ENCODE data around the gene PEX10. TPM values are rescaled to one million over a fixed set of nuclear protein-coding genes. Genes with fewer than 3 reads are reported as not detected.

PEX10 gene
- total RNA-seq, 2 donors from 2014 or later, result 12.1 to 27.9 TPM

GRCh38 chr1:2427051-2427450 lies 14.7 kb upstream of the PEX10 start:
- TF ChIP-seq CTCF (IDR thresholded peaks at IDR 0.05), result no peak
- DNase-seq (ENCODE audit: low spot score) (no peak), ATAC-seq (ENCODE audit: insufficient number of reproducible peaks, low FRiP score, low read depth) (no peak)
- no peaks in the 10 kb centered on the region for H3K4me1 ChIP-seq (ENCODE audit: control insufficient read depth in 1 of 2, low read depth in 2 of 2)
- peaks cover 4% of the 10 kb centered on the region for H3K27me3 ChIP-seq (replicated peaks; ENCODE audit: insufficient read depth)
- H3K4me3 ChIP-seq, result no peak overlapping the region
- no peak overlapping the region for H3K27ac ChIP-seq
- peaks cover 12% of the 10 kb centered on the region for H3K9me3 ChIP-seq
- no peaks in the 10 kb centered on the region for H3K36me3 ChIP-seq

GRCh38 chr1:2426540-2426939 lies 14.2 kb upstream of the PEX10 start:
- Histone ChIP-seq H3K4me1 (ENCODE audit: control insufficient read depth in 1 of 2, low read depth in 2 of 2) (no peaks in the 10 kb centered on the region), H3K9me3 (peaks cover 12% of the 10 kb centered on the region), H3K27me3 (replicated peaks; ENCODE audit: insufficient read depth) (peaks cover 4% of the 10 kb centered on the region), H3K4me3 (no peak overlapping the region), H3K27ac (no peak overlapping the region), H3K36me3 (no peaks in the 10 kb centered on the region)
- ATAC-seq (ENCODE audit: insufficient number of reproducible peaks, low FRiP score, low read depth), result no peak
- no peak for DNase-seq (ENCODE audit: low spot score)
- TF ChIP-seq CTCF (IDR thresholded peaks at IDR 0.05), result no peak

GRCh38 chr1:2425892-2426291 lies 13.5 kb upstream of the PEX10 start:
- ATAC-seq (ENCODE audit: insufficient number of reproducible peaks, low FRiP score, low read depth), result no peak
- TF ChIP-seq CTCF (IDR thresholded peaks at IDR 0.05), result no peak
- H3K9me3 ChIP-seq, result peaks cover 12% of the 10 kb centered on the region
- H3K27ac ChIP-seq, result no peak overlapping the region
- no peak for DNase-seq (ENCODE audit: low spot score)
- H3K4me1 ChIP-seq (ENCODE audit: control insufficient read depth in 1 of 2, low read depth in 2 of 2), result no peaks in the 10 kb centered on the region
- H3K4me3 ChIP-seq, result no peak overlapping the region
- H3K36me3 ChIP-seq, result no peaks in the 10 kb centered on the region
- H3K27me3 ChIP-seq (replicated peaks; ENCODE audit: insufficient read depth), result peaks cover 4% of the 10 kb centered on the region

GRCh38 chr1:2422523-2422922 lies 10.2 kb upstream of the PEX10 start:
- Histone ChIP-seq H3K9me3 (peaks cover 12% of the 10 kb centered on the region), H3K4me3 (no peak overlapping the region), H3K27ac (no peak overlapping the region), H3K4me1 (ENCODE audit: control insufficient read depth in 1 of 2, low read depth in 2 of 2) (no peaks in the 10 kb centered on the region), H3K36me3 (no peaks in the 10 kb centered on the region), H3K27me3 (replicated peaks; ENCODE audit: insufficient read depth) (peaks cover 3% of the 10 kb centered on the region)
- no peak for DNase-seq (ENCODE audit: low spot score)
- no peak for ATAC-seq (ENCODE audit: insufficient number of reproducible peaks, low FRiP score, low read depth)
- TF ChIP-seq CTCF (IDR thresholded peaks at IDR 0.05), result no peak

GRCh38 chr1:2419416-2419815 lies 7.1 kb upstream of the PEX10 start:
- Histone ChIP-seq H3K27me3 (replicated peaks; ENCODE audit: insufficient read depth) (no peaks in the 10 kb centered on the region), H3K4me3 (no peak overlapping the region), H3K9me3 (peaks cover 12% of the 10 kb centered on the region), H3K27ac (no peak overlapping the region), H3K4me1 (ENCODE audit: control insufficient read depth in 1 of 2, low read depth in 2 of 2) (peaks cover 0 to 3% of the 10 kb centered on the region in 2 donors), H3K36me3 (no peaks in the 10 kb centered on the region)
- DNase-seq (ENCODE audit: low spot score) (no peak), ATAC-seq (ENCODE audit: insufficient number of reproducible peaks, low FRiP score, low read depth) (no peak)
- no peak for TF ChIP-seq CTCF (IDR thresholded peaks at IDR 0.05)

Data from thoracic aorta (tissue), 2 donors.